GM12878 (cell line): ENCODE data around the gene TSPAN11. TPM values are rescaled to one million over a fixed set of nuclear protein-coding genes. Genes with fewer than 3 reads are reported as not detected.

Experiments used
- ATAC-seq: fragments of 200-7000 bp; cut with Tn5 transposase; 3 replicates; pipeline ENCODE4 v1.9.1; 2020; ENCODE audit warnings: mild to moderate bottlenecking, moderate library complexity
- BruUV-seq: library from RNA; stranded (reverse); fragments of 400-500 nt; replicated peaks from 2 replicates; lab custom pipeline; 2021; lab: Mats Ljungman, UMichigan
- CTCF ChIA-PET: fragments of 300-600 bp; sonication (Branson Sonifier 250); formaldehyde crosslinking; extraction: SDS; loops from one replicate; lab custom pipeline; 2021; ENCODE audit warnings: inconsistent platforms; lab: Yijun Ruan, JAX
- POLR2A ChIA-PET: fragments of 350-600 bp; formaldehyde crosslinking; extraction: SDS; loops from one replicate; lab custom pipeline; 2021; ENCODE audit warnings: inconsistent platforms; lab: Charles Lee
- RAD21 ChIA-PET: fragments of 300-600 bp; sonication (Branson Sonifier 250); formaldehyde crosslinking; loops from one replicate; lab custom pipeline; 2023; ENCODE audit warnings: antibody characterized with exemption; ENCODE audit not compliant: unreplicated experiment; lab: Charles Lee
- SMC1A ChIA-PET: fragments of 300-600 bp; sonication (Branson Sonifier 250); formaldehyde crosslinking; loops from one replicate; lab custom pipeline; 2023; ENCODE audit not compliant: unreplicated experiment, uncharacterized antibody; lab: Charles Lee
- DNase-seq: peaks from one replicate; pipeline ENCODE4 v3.0.0-alpha.2; 2011; ENCODE audit warnings: low read depth, low spot score
- FAIRE-seq: peaks from 3 replicates; lab custom pipeline; 2011; peaks lifted over from hg19 to GRCh38; lab: Jason Lieb, UNC
- H2AFZ ChIP-seq: 2 replicates; pipeline ENCODE4 v1.6.0; 2011; ENCODE audit warnings: low read depth, low read length, control low read depth; ENCODE audit not compliant: control insufficient read depth
- H3K27ac ChIP-seq: 2 replicates; pipeline ENCODE4 v1.5.1; 2011; ENCODE audit warnings: control low read depth; ENCODE audit not compliant: control insufficient read depth, insufficient read depth
- H3K27me3 ChIP-seq, 2 experiments: replicated peaks in 1 of 2; 2 replicates each; pipeline versions ENCODE4 v1.6.0 to v1.6.1; 2011; ENCODE audit warnings: low read length in 1 of 2; ENCODE audit not compliant: control insufficient read depth in 2 of 2, insufficient read depth in 2 of 2
- H3K36me3 ChIP-seq, 2 experiments: 2 replicates each; pipeline ENCODE4 v1.5.1; 2011; ENCODE audit warnings: low read length in 1 of 2; ENCODE audit not compliant: control insufficient read depth in 2 of 2, insufficient read depth in 2 of 2
- H3K4me1 ChIP-seq: 2 replicates; pipeline ENCODE4 v1.6.1; 2011; ENCODE audit warnings: mild to moderate bottlenecking, low read length, moderate library complexity, mixed read lengths; ENCODE audit not compliant: control insufficient read depth, insufficient read depth
- H3K4me2 ChIP-seq: 2 replicates; pipeline ENCODE4 v1.6.0; 2011; ENCODE audit warnings: control low read depth; ENCODE audit not compliant: control insufficient read depth, insufficient read depth
- H3K4me3 ChIP-seq: fragments of 200-600 bp; sonication (generic); 2 replicates; pipeline ENCODE4 v1.5.1; 2016
- H3K79me2 ChIP-seq: 2 replicates; pipeline ENCODE4 v1.6.0; 2011; ENCODE audit warnings: low read length; ENCODE audit not compliant: control insufficient read depth, insufficient read depth
- H3K9ac ChIP-seq: 2 replicates; pipeline ENCODE4 v1.8.0; 2011; ENCODE audit warnings: low read length, control low read depth, mixed read lengths; ENCODE audit not compliant: control insufficient read depth, insufficient read depth
- H3K9me3 ChIP-seq: replicated peaks from 3 replicates; pipeline ENCODE4 v1.5.1; 2011; ENCODE audit warnings: mild to moderate bottlenecking, low read length; ENCODE audit not compliant: control insufficient read depth, insufficient read depth
- H4K20me1 ChIP-seq: 2 replicates; pipeline ENCODE4 v1.6.0; 2011; ENCODE audit not compliant: control insufficient read depth, insufficient read depth
- CREB1 ChIP-seq: IDR thresholded peaks from 2 replicates; pipeline ENCODE4 v1.6.1; 2012; ENCODE audit warnings: low read depth, mild to moderate bottlenecking, inconsistent platforms
- CREM ChIP-seq: IDR thresholded peaks from 2 replicates; pipeline ENCODE4 v1.6.1; 2014; ENCODE audit warnings: antibody characterized with exemption, low read depth
- EP300 ChIP-seq, 2 experiments: fragments of 150-350 bp in 1 of 2; IDR thresholded peaks; 2 replicates each; pipeline ENCODE4 v1.6.1; 2011 to 2012; ENCODE audit warnings: low read depth in 2 of 2, low read length in 2 of 2, borderline replicate concordance in 1 of 2, improper control_type of control experiment in 1 of 2, inconsistent platforms in 1 of 2; ENCODE audit not compliant: control insufficient read depth in 1 of 2
- EZH2 ChIP-seq: IDR thresholded peaks from 2 replicates; pipeline ENCODE4 v1.6.1; 2012; ENCODE audit warnings: low read depth, mild to moderate bottlenecking, control low read depth, inconsistent platforms, low read length, borderline replicate concordance; ENCODE audit not compliant: control insufficient read depth
- FOXK2 ChIP-seq: fragments of 450-650 bp; IDR thresholded peaks from 2 replicates; pipeline ENCODE4 v1.6.1; 2017; ENCODE audit warnings: mild to moderate bottlenecking, moderate library complexity
- FOXM1 ChIP-seq: IDR thresholded peaks from 2 replicates; pipeline ENCODE4 v1.6.1; 2012; ENCODE audit warnings: low read depth, mild to moderate bottlenecking, inconsistent platforms, low read length, moderate library complexity
- IKZF1 ChIP-seq: fragments of 450-650 bp; conservative IDR thresholded peaks from 2 replicates; pipeline ENCODE4 v1.6.1; 2017; ENCODE audit warnings: antibody characterized with exemption, mild to moderate bottlenecking
- LARP7 ChIP-seq: fragments of 450-650 bp; IDR thresholded peaks from 2 replicates; pipeline ENCODE4 v1.6.1; 2017; ENCODE audit warnings: mild to moderate bottlenecking
- POLR2A ChIP-seq: IDR thresholded peaks from 2 replicates; pipeline ENCODE4 v1.6.1; 2011; ENCODE audit warnings: low read depth, mild to moderate bottlenecking, low read length
- RCOR1 ChIP-seq: conservative IDR thresholded peaks from 2 replicates; pipeline ENCODE4 v1.6.1; 2012; ENCODE audit warnings: low read depth, low read length, improper control_type of control experiment
- WGBS: methylation state at CpG from one replicate; pipeline ENCODE4 v1.1.6; 2016; ENCODE audit warnings: low lambda C conversion rate; ENCODE audit not compliant: insufficient replicate concordance, insufficient coverage; ENCODE audit errors: missing lambda C conversion rate; 5-methylcytosine and 5-hydroxymethylcytosine counted together
- in situ Hi-C: fragments of 300-500 bp; cut with MboI; formaldehyde crosslinking; loops from 9 replicates; pipeline ENCODE4 v1.14.3; 2018; ENCODE audit warnings: mixed read lengths
- intact Hi-C: fragments of 100-400 bp; cut with micrococcal nuclease; formaldehyde crosslinking; loops from one replicate; pipeline ENCODE4 v1.14.2; 2022; ENCODE audit not compliant: unreplicated experiment
- polyA plus RNA-seq, 11 experiments: library from polyadenylated mRNA; depleted of rRNA in 4 of 11; unstranded in 6 of 11; stranded (reverse) in 5 of 11; fragments of >200 nt; fragmentation: Nextera tagmentation in 4 of 11; fragmentation: Illumina TruSeq in 1 of 11; extraction: Ambion mirVana in 4 of 11; extraction: Trizol in 1 of 11; gene quantifications; 1 replicate in 1 of 11; 2 replicates in 10 of 11; pipeline versions ENCODE4 v1.2.1 to v1.2.3, GENCODE V29; 2011 to 2016; ENCODE audit warnings: inconsistent platforms in 2 of 11, missing spikeins in 2 of 11, low read depth in 1 of 11
- total RNA-seq, 4 experiments: library from RNA; depleted of rRNA in 3 of 4; stranded (reverse); fragments of >200 nt in 3 of 4; fragmentation: Illumina TruSeq in 1 of 4; extraction: Trizol in 1 of 4; gene quantifications; 2 replicates each; pipeline versions ENCODE4 v1.2.1 to v1.2.3, GENCODE V29; 2013 to 2021
- TF ChIP-seq, protein P1 (sequence below): IDR thresholded peaks from 2 replicates; pipeline ENCODE4 v1.6.1; 2012; ENCODE audit warnings: mild to moderate bottlenecking, low read depth, low read length
- TF ChIP-seq, protein P2 (sequence below): fragments of 450-650 bp; IDR thresholded peaks from 2 replicates; pipeline ENCODE4 v1.6.1; 2017; ENCODE audit warnings: mild to moderate bottlenecking, moderate library complexity
- TF ChIP-seq, protein P3 (sequence below): fragments of 450-650 bp; IDR thresholded peaks from 2 replicates; pipeline ENCODE4 v1.6.1; 2017; ENCODE audit warnings: borderline replicate concordance
- TF ChIP-seq, protein P4 (sequence below): IDR thresholded peaks from 2 replicates; pipeline ENCODE4 v1.6.1; 2012; ENCODE audit warnings: low read depth, low read length, improper control_type of control experiment

The TSPAN11 gene
- total and polyA plus RNA-seq, 10 of the 15 experiments (the other 5 are each of a cell fraction or from before 2014, with no cell fraction given), result under 0.01 to 0.27 (median 0.04) TPM; not detected in 6

DNA sequence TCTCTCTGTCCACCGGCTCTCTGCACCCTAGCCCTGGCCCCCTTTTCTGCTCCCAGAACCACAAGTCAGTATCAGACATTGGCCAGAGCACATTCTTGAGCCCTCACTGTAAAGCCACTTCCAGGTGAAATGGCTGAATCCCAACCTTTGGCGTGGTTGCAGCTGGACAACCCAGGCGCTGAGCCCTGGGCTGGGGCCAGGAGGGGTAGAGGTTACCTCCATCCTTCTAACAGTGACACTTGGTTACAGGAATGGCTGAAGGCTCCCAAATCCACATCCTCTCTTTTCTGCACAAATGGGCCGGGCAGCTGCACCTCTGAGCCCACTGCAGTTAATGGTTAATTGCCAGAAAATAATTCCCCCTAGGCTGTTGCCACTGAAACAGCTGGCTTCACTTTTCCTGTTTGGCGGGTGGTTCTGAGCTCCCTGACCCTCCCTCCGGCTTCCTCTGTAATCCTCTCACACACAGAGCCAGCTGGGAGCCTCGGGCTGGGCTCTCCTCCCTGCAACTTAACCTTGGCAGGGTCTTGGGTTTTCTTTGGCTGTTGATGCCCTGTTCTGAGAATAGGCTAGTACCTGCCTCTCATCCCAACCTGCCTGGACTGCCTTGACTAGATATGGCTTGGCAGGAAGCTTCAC, 44.1 kb downstream of the TSPAN11 start:
- H3K27me3 ChIP-seq, result peaks cover 0 to 1% of the 10 kb centered on the region in 2 experiments; a peak in 2 of 4 replicates
- CTCF ChIA-PET, result no interaction called here
- no TSS peak for BruUV-seq
- SMC1A ChIA-PET, result no interaction called here
- H4K20me1 ChIP-seq, result no peaks in the 10 kb centered on the region
- H3K4me1 ChIP-seq, result no peaks in the 10 kb centered on the region
- POLR2A ChIA-PET, result no interaction called here
- no peaks in the 10 kb centered on the region for H3K9me3 ChIP-seq
- DNase-seq (no peak), FAIRE-seq (no peak)
- RAD21 ChIA-PET, result interaction anchor here (0.6 kb wide), 1 partner anchor 34 kb away, joined by 3 read pairs; no protein-coding TSS in a partner anchor
- no peaks in the 10 kb centered on the region for H3K36me3 ChIP-seq
- no peak overlapping the region for H3K27ac ChIP-seq
- H2AFZ ChIP-seq, result no peak overlapping the region
- no peak overlapping the region for H3K4me2 ChIP-seq
- in situ Hi-C loops, result no loop called here
- no peaks in the 10 kb centered on the region for H3K79me2 ChIP-seq
- 16% methylated on average over 7 of the region's 7 CpGs for WGBS
- no peak overlapping the region for H3K4me3 ChIP-seq
- TF ChIP-seq FOXM1, result no peak
- TF ChIP-seq, protein P1, sequence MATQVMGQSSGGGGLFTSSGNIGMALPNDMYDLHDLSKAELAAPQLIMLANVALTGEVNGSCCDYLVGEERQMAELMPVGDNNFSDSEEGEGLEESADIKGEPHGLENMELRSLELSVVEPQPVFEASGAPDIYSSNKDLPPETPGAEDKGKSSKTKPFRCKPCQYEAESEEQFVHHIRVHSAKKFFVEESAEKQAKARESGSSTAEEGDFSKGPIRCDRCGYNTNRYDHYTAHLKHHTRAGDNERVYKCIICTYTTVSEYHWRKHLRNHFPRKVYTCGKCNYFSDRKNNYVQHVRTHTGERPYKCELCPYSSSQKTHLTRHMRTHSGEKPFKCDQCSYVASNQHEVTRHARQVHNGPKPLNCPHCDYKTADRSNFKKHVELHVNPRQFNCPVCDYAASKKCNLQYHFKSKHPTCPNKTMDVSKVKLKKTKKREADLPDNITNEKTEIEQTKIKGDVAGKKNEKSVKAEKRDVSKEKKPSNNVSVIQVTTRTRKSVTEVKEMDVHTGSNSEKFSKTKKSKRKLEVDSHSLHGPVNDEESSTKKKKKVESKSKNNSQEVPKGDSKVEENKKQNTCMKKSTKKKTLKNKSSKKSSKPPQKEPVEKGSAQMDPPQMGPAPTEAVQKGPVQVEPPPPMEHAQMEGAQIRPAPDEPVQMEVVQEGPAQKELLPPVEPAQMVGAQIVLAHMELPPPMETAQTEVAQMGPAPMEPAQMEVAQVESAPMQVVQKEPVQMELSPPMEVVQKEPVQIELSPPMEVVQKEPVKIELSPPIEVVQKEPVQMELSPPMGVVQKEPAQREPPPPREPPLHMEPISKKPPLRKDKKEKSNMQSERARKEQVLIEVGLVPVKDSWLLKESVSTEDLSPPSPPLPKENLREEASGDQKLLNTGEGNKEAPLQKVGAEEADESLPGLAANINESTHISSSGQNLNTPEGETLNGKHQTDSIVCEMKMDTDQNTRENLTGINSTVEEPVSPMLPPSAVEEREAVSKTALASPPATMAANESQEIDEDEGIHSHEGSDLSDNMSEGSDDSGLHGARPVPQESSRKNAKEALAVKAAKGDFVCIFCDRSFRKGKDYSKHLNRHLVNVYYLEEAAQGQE, result no peak
- TF ChIP-seq, protein P2, sequence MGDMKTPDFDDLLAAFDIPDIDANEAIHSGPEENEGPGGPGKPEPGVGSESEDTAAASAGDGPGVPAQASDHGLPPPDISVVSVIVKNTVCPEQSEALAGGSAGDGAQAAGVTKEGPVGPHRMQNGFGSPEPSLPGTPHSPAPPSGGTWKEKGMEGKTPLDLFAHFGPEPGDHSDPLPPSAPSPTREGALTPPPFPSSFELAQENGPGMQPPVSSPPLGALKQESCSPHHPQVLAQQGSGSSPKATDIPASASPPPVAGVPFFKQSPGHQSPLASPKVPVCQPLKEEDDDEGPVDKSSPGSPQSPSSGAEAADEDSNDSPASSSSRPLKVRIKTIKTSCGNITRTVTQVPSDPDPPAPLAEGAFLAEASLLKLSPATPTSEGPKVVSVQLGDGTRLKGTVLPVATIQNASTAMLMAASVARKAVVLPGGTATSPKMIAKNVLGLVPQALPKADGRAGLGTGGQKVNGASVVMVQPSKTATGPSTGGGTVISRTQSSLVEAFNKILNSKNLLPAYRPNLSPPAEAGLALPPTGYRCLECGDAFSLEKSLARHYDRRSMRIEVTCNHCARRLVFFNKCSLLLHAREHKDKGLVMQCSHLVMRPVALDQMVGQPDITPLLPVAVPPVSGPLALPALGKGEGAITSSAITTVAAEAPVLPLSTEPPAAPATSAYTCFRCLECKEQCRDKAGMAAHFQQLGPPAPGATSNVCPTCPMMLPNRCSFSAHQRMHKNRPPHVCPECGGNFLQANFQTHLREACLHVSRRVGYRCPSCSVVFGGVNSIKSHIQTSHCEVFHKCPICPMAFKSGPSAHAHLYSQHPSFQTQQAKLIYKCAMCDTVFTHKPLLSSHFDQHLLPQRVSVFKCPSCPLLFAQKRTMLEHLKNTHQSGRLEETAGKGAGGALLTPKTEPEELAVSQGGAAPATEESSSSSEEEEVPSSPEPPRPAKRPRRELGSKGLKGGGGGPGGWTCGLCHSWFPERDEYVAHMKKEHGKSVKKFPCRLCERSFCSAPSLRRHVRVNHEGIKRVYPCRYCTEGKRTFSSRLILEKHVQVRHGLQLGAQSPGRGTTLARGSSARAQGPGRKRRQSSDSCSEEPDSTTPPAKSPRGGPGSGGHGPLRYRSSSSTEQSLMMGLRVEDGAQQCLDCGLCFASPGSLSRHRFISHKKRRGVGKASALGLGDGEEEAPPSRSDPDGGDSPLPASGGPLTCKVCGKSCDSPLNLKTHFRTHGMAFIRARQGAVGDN, result no peak
- TF ChIP-seq CREB1, result no peak
- no peak for TF ChIP-seq IKZF1
- TF ChIP-seq EZH2, result no peak
- TF ChIP-seq POLR2A, result no peak
- TF ChIP-seq FOXK2, result no peak
- TF ChIP-seq LARP7, result no peak
- TF ChIP-seq, protein P3, sequence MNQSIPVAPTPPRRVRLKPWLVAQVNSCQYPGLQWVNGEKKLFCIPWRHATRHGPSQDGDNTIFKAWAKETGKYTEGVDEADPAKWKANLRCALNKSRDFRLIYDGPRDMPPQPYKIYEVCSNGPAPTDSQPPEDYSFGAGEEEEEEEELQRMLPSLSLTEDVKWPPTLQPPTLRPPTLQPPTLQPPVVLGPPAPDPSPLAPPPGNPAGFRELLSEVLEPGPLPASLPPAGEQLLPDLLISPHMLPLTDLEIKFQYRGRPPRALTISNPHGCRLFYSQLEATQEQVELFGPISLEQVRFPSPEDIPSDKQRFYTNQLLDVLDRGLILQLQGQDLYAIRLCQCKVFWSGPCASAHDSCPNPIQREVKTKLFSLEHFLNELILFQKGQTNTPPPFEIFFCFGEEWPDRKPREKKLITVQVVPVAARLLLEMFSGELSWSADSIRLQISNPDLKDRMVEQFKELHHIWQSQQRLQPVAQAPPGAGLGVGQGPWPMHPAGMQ, result no peak
- no peak for TF ChIP-seq RCOR1
- TF ChIP-seq CREM, result no peak
- TF ChIP-seq EP300 (IDR thresholded peaks at IDR 0.05; ENCODE audit: borderline replicate concordance in 1 of 2, control insufficient read depth in 1 of 2, low read depth in 2 of 2, low read length in 2 of 2), result no peak
- TF ChIP-seq, protein P4, sequence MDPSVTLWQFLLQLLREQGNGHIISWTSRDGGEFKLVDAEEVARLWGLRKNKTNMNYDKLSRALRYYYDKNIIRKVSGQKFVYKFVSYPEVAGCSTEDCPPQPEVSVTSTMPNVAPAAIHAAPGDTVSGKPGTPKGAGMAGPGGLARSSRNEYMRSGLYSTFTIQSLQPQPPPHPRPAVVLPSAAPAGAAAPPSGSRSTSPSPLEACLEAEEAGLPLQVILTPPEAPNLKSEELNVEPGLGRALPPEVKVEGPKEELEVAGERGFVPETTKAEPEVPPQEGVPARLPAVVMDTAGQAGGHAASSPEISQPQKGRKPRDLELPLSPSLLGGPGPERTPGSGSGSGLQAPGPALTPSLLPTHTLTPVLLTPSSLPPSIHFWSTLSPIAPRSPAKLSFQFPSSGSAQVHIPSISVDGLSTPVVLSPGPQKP, result no peak
- TF ChIP-seq, all 136 proteins: peak for 0
- H3K9ac ChIP-seq, result no peak overlapping the region
- intact Hi-C loops, result no loop called here
- no peak for ATAC-seq
